Activated naive CD8-positive, alpha-beta T cell treated with anti-CD3 and anti-CD28 coated beads for 36 hours (primary cell): ENCODE measurements around the gene PDPR. TPM values are rescaled to one million over a fixed set of nuclear protein-coding genes. Genes with fewer than 3 reads are reported as not detected.
A peak's percentile ranks its signal among the peaks of the same experiment; 100 is the strongest.
"Not testable (repeated sequence)": the region's sequence is repeated elsewhere in the genome, so short reads cannot be mapped to it uniquely, and the experiment has no call there.

Source experiments
- DNase-seq: peaks from one replicate; pipeline ENCODE4 v3.0.0; 2021
- H3K27ac Mint-ChIP-seq: one replicate; pipeline ENCODE4 v1.8.0; 2022; ENCODE audit warnings: mild to moderate bottlenecking, moderate library complexity, mixed read lengths
- H3K27me3 Mint-ChIP-seq: one replicate; pipeline ENCODE4 v1.8.0; 2022; ENCODE audit warnings: mild to moderate bottlenecking, mixed read lengths
- H3K36me3 Mint-ChIP-seq: one replicate; pipeline ENCODE4 v1.8.0; 2021; ENCODE audit warnings: mild to moderate bottlenecking, mixed read lengths
- H3K4me1 Mint-ChIP-seq: one replicate; pipeline ENCODE4 v1.8.0; 2021; ENCODE audit warnings: mixed read lengths
- H3K4me3 Mint-ChIP-seq: one replicate; pipeline ENCODE4 v1.8.0; 2022; ENCODE audit warnings: mild to moderate bottlenecking, moderate library complexity, mixed read lengths
- H3K9me3 Mint-ChIP-seq: one replicate; pipeline ENCODE4 v1.8.0; 2022; ENCODE audit warnings: mixed read lengths
- total RNA-seq, 2 experiments: library from RNA; stranded (reverse); gene quantifications; one replicate each; pipeline ENCODE4 v1.2.3, GENCODE V29; 2021

The PDPR gene
- total RNA-seq: 10 to 100 TPM; 20.9 to 21.3 TPM

GRCh38 chr16:70113982-70114826 lies at the start of gene PDPR:
Gene PDPR, plus strand, starts transcription at chr16:70114332. Its CDS starts 6,161 bp downstream, at chr16:70120493.
- H3K36me3 Mint-ChIP-seq, H3K9me3 Mint-ChIP-seq, H3K27me3 Mint-ChIP-seq, H3K4me1 Mint-ChIP-seq: not testable (repeated sequence)
- peak; percentile 95 for DNase-seq
- peak within 1 kb of the TSS; percentile 81 for H3K27ac Mint-ChIP-seq
- H3K4me3 Mint-ChIP-seq: peak within 1 kb of the TSS; percentile 90

GRCh38 chr16:70064841-70065370 lies 49.2 kb upstream of the PDPR start:
- H3K27ac Mint-ChIP-seq: peak overlapping the region; percentile 38
- H3K4me1 Mint-ChIP-seq: peaks cover 14% of the 10 kb centered on the region
- not testable (repeated sequence) for H3K36me3 Mint-ChIP-seq, H3K27me3 Mint-ChIP-seq, H3K9me3 Mint-ChIP-seq
- peak overlapping the region; percentile 77 for H3K4me3 Mint-ChIP-seq
- DNase-seq: peak; percentile 55

GRCh38 chr16:70065376-70065745 lies 48.8 kb upstream of the PDPR start:
- H3K4me1 Mint-ChIP-seq: peaks cover 14% of the 10 kb centered on the region
- not testable (repeated sequence) for H3K36me3 Mint-ChIP-seq

GRCh38 chr16:70065746-70066658 lies 48.1 kb upstream of the PDPR start:
- Mint-ChIP-seq H3K4me3 (peak overlapping the region; percentile 80), H3K27ac (peak overlapping the region; percentile 68), H3K4me1 (peaks cover 13% of the 10 kb centered on the region)
- DNase-seq: peak; percentile 91
- not testable (repeated sequence) for H3K27me3 Mint-ChIP-seq, H3K36me3 Mint-ChIP-seq, H3K9me3 Mint-ChIP-seq

More at GRCh38 chr16:70065376-70065745, 48.8 kb upstream of the PDPR start:
- H3K4me3 Mint-ChIP-seq: peak overlapping the region; percentile 80
- H3K27me3 Mint-ChIP-seq, H3K9me3 Mint-ChIP-seq, DNase-seq, H3K27ac Mint-ChIP-seq: not testable (repeated sequence)

- not testable (repeated sequence) for H3K27me3 Mint-ChIP-seq, H3K27ac Mint-ChIP-seq, DNase-seq, H3K36me3 Mint-ChIP-seq, H3K9me3 Mint-ChIP-seq
- Mint-ChIP-seq H3K4me3 (peak overlapping the region; percentile 68), H3K4me1 (peaks cover 12% of the 10 kb centered on the region)
These were observed 47.4 kb upstream of the PDPR start for GRCh38 chr16:70066751-70067150.

GRCh38 chr16:70079081-70079480 lies 35.1 kb upstream of the PDPR start:
- DNase-seq, H3K27me3 Mint-ChIP-seq, H3K9me3 Mint-ChIP-seq, H3K27ac Mint-ChIP-seq, H3K4me1 Mint-ChIP-seq, H3K4me3 Mint-ChIP-seq, H3K36me3 Mint-ChIP-seq: not testable (repeated sequence)

GRCh38 chr16:70081219-70081618 lies 32.9 kb upstream of the PDPR start:
- not testable (repeated sequence) for H3K27me3 Mint-ChIP-seq, DNase-seq, H3K4me1 Mint-ChIP-seq, H3K36me3 Mint-ChIP-seq, H3K4me3 Mint-ChIP-seq, H3K27ac Mint-ChIP-seq, H3K9me3 Mint-ChIP-seq

- H3K4me1 Mint-ChIP-seq, H3K27me3 Mint-ChIP-seq, H3K4me3 Mint-ChIP-seq, H3K36me3 Mint-ChIP-seq, H3K9me3 Mint-ChIP-seq, DNase-seq, H3K27ac Mint-ChIP-seq: not testable (repeated sequence)
These were observed 30.2 kb upstream of the PDPR start for GRCh38 chr16:70083931-70084330.

GRCh38 chr16:70088160-70088559 lies 26.0 kb upstream of the PDPR start:
- not testable (repeated sequence) for H3K27ac Mint-ChIP-seq, H3K9me3 Mint-ChIP-seq, H3K36me3 Mint-ChIP-seq, H3K4me3 Mint-ChIP-seq, DNase-seq, H3K27me3 Mint-ChIP-seq, H3K4me1 Mint-ChIP-seq

GRCh38 chr16:70088877-70089276 lies 25.3 kb upstream of the PDPR start:
- H3K4me1 Mint-ChIP-seq, H3K4me3 Mint-ChIP-seq, H3K27ac Mint-ChIP-seq, H3K27me3 Mint-ChIP-seq, DNase-seq, H3K36me3 Mint-ChIP-seq, H3K9me3 Mint-ChIP-seq: not testable (repeated sequence)

GRCh38 chr16:70089289-70089688 lies 24.8 kb upstream of the PDPR start:
- DNase-seq, H3K27me3 Mint-ChIP-seq, H3K36me3 Mint-ChIP-seq, H3K9me3 Mint-ChIP-seq, H3K4me3 Mint-ChIP-seq, H3K27ac Mint-ChIP-seq, H3K4me1 Mint-ChIP-seq: not testable (repeated sequence)

GRCh38 chr16:70091104-70091503 lies 23.0 kb upstream of the PDPR start:
- H3K9me3 Mint-ChIP-seq, H3K27me3 Mint-ChIP-seq, H3K36me3 Mint-ChIP-seq, H3K27ac Mint-ChIP-seq, H3K4me1 Mint-ChIP-seq, H3K4me3 Mint-ChIP-seq, DNase-seq: not testable (repeated sequence)

GRCh38 chr16:70094096-70094495 lies 20.0 kb upstream of the PDPR start:
- H3K4me3 Mint-ChIP-seq, H3K36me3 Mint-ChIP-seq, H3K27ac Mint-ChIP-seq, H3K9me3 Mint-ChIP-seq, DNase-seq, H3K4me1 Mint-ChIP-seq, H3K27me3 Mint-ChIP-seq: not testable (repeated sequence)

- H3K9me3 Mint-ChIP-seq, DNase-seq, H3K4me1 Mint-ChIP-seq, H3K36me3 Mint-ChIP-seq, H3K27me3 Mint-ChIP-seq, H3K4me3 Mint-ChIP-seq, H3K27ac Mint-ChIP-seq: not testable (repeated sequence)
These were observed 4.4 kb upstream of the PDPR start for GRCh38 chr16:70109583-70110279.

GRCh38 chr16:70112162-70112561 lies 2.0 kb upstream of the PDPR start:
- H3K27ac Mint-ChIP-seq: not testable (repeated sequence)

More at GRCh38 chr16:70112162-70112561, 2.0 kb upstream of the PDPR start:
- not testable (repeated sequence) for DNase-seq, H3K9me3 Mint-ChIP-seq, H3K4me1 Mint-ChIP-seq, H3K36me3 Mint-ChIP-seq, H3K4me3 Mint-ChIP-seq, H3K27me3 Mint-ChIP-seq
